IMR-90 (cell line): Measurements from ENCODE around the gene DRC7. TPM values are rescaled to one million over a fixed set of nuclear protein-coding genes. Genes with fewer than 3 reads are reported as not detected.

Experiments
- ATAC-seq: fragments of 200-7000 bp; cut with Tn5 transposase; 2 replicates; pipeline ENCODE4 v1.9.1; 2020; ENCODE audit warnings: low read depth, mild to moderate bottlenecking, moderate library complexity
- BruUV-seq: library from RNA; stranded (reverse); fragments of 400-500 nt; replicated peaks from 2 replicates; lab custom pipeline; 2021; lab: Mats Ljungman, UMichigan
- CTCF ChIA-PET: fragments of 300-600 bp; formaldehyde crosslinking; extraction: SDS; loops from one replicate; lab custom pipeline; 2021; ENCODE audit warnings: antibody characterized with exemption; lab: Yijun Ruan, JAX
- POLR2A ChIA-PET: fragments of 300-600 bp; sonication (Branson Sonifier 250); formaldehyde crosslinking; loops from one replicate; lab custom pipeline; 2022; ENCODE audit warnings: antibody characterized with exemption; ENCODE audit not compliant: unreplicated experiment; lab: Charles Lee
- DNase-seq: peaks from one replicate; pipeline ENCODE4 v3.0.0; 2013
- H2AFZ ChIP-seq: replicated peaks from 2 replicates; pipeline ENCODE3; 2013; ENCODE audit warnings: low read length, mild to moderate bottlenecking; ENCODE audit not compliant: poor library complexity
- H2AK5ac ChIP-seq: 2 replicates; pipeline ENCODE4 v1.6.1; 2013; ENCODE audit warnings: low read depth, low read length, inconsistent platforms
- H2AK9ac ChIP-seq: replicated peaks from 2 replicates; pipeline ENCODE3; 2013; ENCODE audit warnings: mild to moderate bottlenecking, low read depth, low read length, moderate library complexity; ENCODE audit not compliant: poor library complexity
- H2BK120ac ChIP-seq: 2 replicates; pipeline ENCODE4 v1.6.1; 2013; ENCODE audit warnings: low read depth, low read length, inconsistent platforms
- H2BK15ac ChIP-seq: 3 replicates; pipeline ENCODE4 v1.6.1; 2013; ENCODE audit warnings: low read depth, low read length, inconsistent platforms
- H2BK20ac ChIP-seq: 2 replicates; pipeline ENCODE4 v1.6.1; 2013; ENCODE audit warnings: low read depth, mild to moderate bottlenecking, inconsistent platforms, low read length, moderate library complexity
- H2BK5ac ChIP-seq: 2 replicates; pipeline ENCODE4 v1.6.1; 2013; ENCODE audit warnings: mild to moderate bottlenecking, low read depth, low read length, inconsistent platforms; ENCODE audit not compliant: poor library complexity, severe bottlenecking
- H3K14ac ChIP-seq: replicated peaks from 2 replicates; pipeline ENCODE4 v1.6.1; 2013; ENCODE audit warnings: low read depth, low read length, inconsistent platforms
- H3K18ac ChIP-seq: 2 replicates; pipeline ENCODE4 v1.6.1; 2013; ENCODE audit warnings: low read depth, low read length, control low read depth
- H3K23ac ChIP-seq: 2 replicates; pipeline ENCODE4 v1.6.1; 2013; ENCODE audit warnings: low read depth, low read length, inconsistent platforms
- H3K27ac ChIP-seq: 2 replicates; pipeline ENCODE4 v1.5.1; 2013; ENCODE audit warnings: mild to moderate bottlenecking, control low read depth, low read length; ENCODE audit not compliant: insufficient read depth
- H3K27me3 ChIP-seq: 2 replicates; pipeline ENCODE4 v1.6.1; 2013; ENCODE audit warnings: low read length; ENCODE audit not compliant: control insufficient read depth, insufficient read depth
- H3K36me3 ChIP-seq: 2 replicates; pipeline ENCODE4 v1.6.1; 2013; ENCODE audit warnings: low read length, mixed read lengths; ENCODE audit not compliant: control insufficient read depth, insufficient read depth
- H3K4ac ChIP-seq: 2 replicates; pipeline ENCODE4 v1.6.1; 2013; ENCODE audit warnings: low read depth, low read length, inconsistent platforms
- H3K4me1 ChIP-seq: 2 replicates; pipeline ENCODE4 v1.6.1; 2013; ENCODE audit warnings: low read length, mixed read lengths; ENCODE audit not compliant: control insufficient read depth, insufficient read depth
- H3K4me2 ChIP-seq: 2 replicates; pipeline ENCODE4 v1.6.1; 2013; ENCODE audit warnings: low read depth, mild to moderate bottlenecking, control low read depth, low read length, moderate library complexity
- H3K4me3 ChIP-seq: 2 replicates; pipeline ENCODE4 v1.5.1; 2013; ENCODE audit warnings: low read depth, mild to moderate bottlenecking, control low read depth, low read length, moderate library complexity; ENCODE audit not compliant: insufficient read depth
- H3K56ac ChIP-seq: 2 replicates; pipeline ENCODE4 v1.6.1; 2013; ENCODE audit warnings: low read length, inconsistent platforms; ENCODE audit not compliant: insufficient read depth; ENCODE audit errors: extremely low read depth
- H3K79me1 ChIP-seq, 2 experiments: 2 replicates each; pipeline ENCODE4 v1.6.1; 2013; ENCODE audit warnings: low read length in 2 of 2, inconsistent platforms in 1 of 2, low read depth in 1 of 2
- H3K9ac ChIP-seq: 2 replicates; pipeline ENCODE4 v1.6.1; 2013; ENCODE audit warnings: low read depth, low read length, control low read depth
- H3K9me1 ChIP-seq: 2 replicates; pipeline ENCODE4 v1.6.1; 2013; ENCODE audit warnings: low read length, inconsistent platforms; ENCODE audit not compliant: insufficient read depth
- H3K9me3 ChIP-seq: 2 replicates; pipeline ENCODE4 v1.6.1; 2013; ENCODE audit warnings: low read length; ENCODE audit not compliant: control insufficient read depth, insufficient read depth
- H4K20me1 ChIP-seq: 2 replicates; pipeline ENCODE4 v1.6.1; 2013; ENCODE audit warnings: low read length, inconsistent platforms; ENCODE audit not compliant: insufficient read depth
- H4K5ac ChIP-seq: 2 replicates; pipeline ENCODE4 v1.6.1; 2013; ENCODE audit warnings: mild to moderate bottlenecking, low read depth, low read length, control low read depth
- H4K8ac ChIP-seq, 2 experiments: 2 replicates each; pipeline ENCODE4 v1.6.1; 2013; ENCODE audit warnings: low read depth in 2 of 2, low read length in 2 of 2, control low read depth in 1 of 2, inconsistent platforms in 1 of 2
- H4K91ac ChIP-seq: 2 replicates; pipeline ENCODE4 v1.6.1; 2013; ENCODE audit warnings: low read depth, low read length, inconsistent platforms; ENCODE audit not compliant: insufficient read depth
- CEBPB ChIP-seq: IDR thresholded peaks from 2 replicates; pipeline ENCODE4 v1.6.1; 2012; ENCODE audit warnings: low read depth, low read length, improper control_type of control experiment
- FOS ChIP-seq: fragments of 150-350 bp; IDR thresholded peaks from 2 replicates; pipeline ENCODE4 v1.6.1; 2016; ENCODE audit warnings: low read depth, low read length
- MAFK ChIP-seq: IDR thresholded peaks from 2 replicates; pipeline ENCODE4 v1.6.1; 2012; ENCODE audit warnings: low read depth, low read length, improper control_type of control experiment
- RCOR1 ChIP-seq: IDR thresholded peaks from 2 replicates; pipeline ENCODE4 v1.6.1; 2012; ENCODE audit warnings: mild to moderate bottlenecking, low read length, improper control_type of control experiment; ENCODE audit not compliant: insufficient replicate concordance
- RFX5 ChIP-seq: IDR thresholded peaks from 2 replicates; pipeline ENCODE4 v1.8.0; 2012; ENCODE audit warnings: low read depth, mild to moderate bottlenecking, low read length, moderate library complexity
- WGBS, 2 experiments: methylation state at CpG; one replicate each; pipeline versions ENCODE4 v1.1.5 to v1.1.7; 2013; ENCODE audit warnings: missing lambda C conversion rate in 2 of 2; ENCODE audit not compliant: insufficient read length in 1 of 2; ENCODE audit errors: extremely low coverage in 2 of 2; 5-methylcytosine and 5-hydroxymethylcytosine counted together
- dilution Hi-C: fragments of 300-500 bp; cut with HindIII; formaldehyde crosslinking; loops from one replicate; pipeline ENCODE4 v1.14.3; 2018; ENCODE audit warnings: low sequenced_read_pairs; ENCODE audit not compliant: unreplicated experiment
- in situ Hi-C: fragments of 300-500 bp; cut with MboI; formaldehyde crosslinking; loops from 3 replicates; pipeline ENCODE4 v1.14.3; 2019; ENCODE audit warnings: low sequenced_read_pairs, inconsistent platforms, mixed read lengths
- intact Hi-C: fragments of 100-400 bp; cut with micrococcal nuclease; formaldehyde crosslinking; loops from 2 replicates; pipeline ENCODE4 v1.10.0; 2022
- polyA plus RNA-seq, 3 experiments: library from polyadenylated mRNA; depleted of rRNA; stranded (reverse); fragments of >200 nt; gene quantifications; 2 replicates each; pipeline ENCODE4 v1.2.3, GENCODE V29; 2012; ENCODE audit warnings: low replicate concordance in 1 of 3
- total RNA-seq: library from RNA; depleted of rRNA; stranded (reverse); fragments of >200 nt; gene quantifications from 2 replicates; pipeline ENCODE4 v1.2.3, GENCODE V29; 2012

Gene DRC7
- total and polyA plus RNA-seq, 2 of the 4 experiments (the other 2 are of a cell fraction) = not detected

DNA sequence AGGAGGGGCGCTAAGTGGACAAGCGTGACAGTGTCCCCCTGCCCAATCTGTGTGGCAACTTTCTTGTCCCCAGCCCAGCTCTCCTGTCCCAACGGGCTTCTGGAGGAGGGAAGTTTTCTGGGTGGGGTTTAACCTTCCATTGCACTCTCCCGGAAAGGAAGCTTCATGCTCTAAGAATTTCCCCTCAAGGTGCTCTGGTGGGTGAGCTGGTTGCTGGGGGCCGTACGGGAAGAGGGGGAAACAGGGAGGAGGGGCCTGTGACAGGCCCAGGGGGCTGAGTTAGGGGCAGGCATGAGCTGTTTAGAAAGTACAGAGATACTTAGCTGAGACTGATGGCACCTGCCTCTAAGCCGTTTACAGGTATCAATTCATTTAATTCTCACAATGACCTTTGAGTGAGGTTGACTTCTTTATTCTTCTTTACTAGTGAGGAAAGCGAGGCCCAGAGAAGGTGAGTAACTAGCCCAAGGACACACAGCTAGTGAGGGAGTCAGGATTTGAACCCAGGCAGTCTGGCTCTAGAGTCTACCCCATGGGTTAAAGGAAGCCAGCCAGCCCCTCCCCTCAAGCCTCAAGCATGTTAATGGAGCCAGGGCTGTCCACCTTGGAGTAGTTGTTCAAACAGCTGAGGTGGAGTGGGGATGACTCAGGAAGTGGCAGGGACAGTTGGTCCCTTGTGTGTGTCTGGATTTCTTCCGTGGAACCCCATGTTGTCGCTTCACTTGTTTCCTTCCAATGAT is 47.3 kb upstream of the DRC7 start:
- Histone ChIP-seq H3K9ac (no peak overlapping the region), H3K4me1 (peaks cover 8% of the 10 kb centered on the region), H2BK20ac (no peak overlapping the region; the same call in 1 of the 2 replicates), H4K91ac (no peak overlapping the region; the same call in 1 of the 2 replicates), H3K36me3 (no peaks in the 10 kb centered on the region), H2BK5ac (no peak overlapping the region), H2AFZ (no peak overlapping the region), H3K27me3 (no peaks in the 10 kb centered on the region), H3K4me3 (no peak overlapping the region), H2BK120ac (peak overlapping the region; percentile 53; the same call in 1 of the 2 replicates), H4K20me1 (no peaks in the 10 kb centered on the region), H3K18ac (no peak overlapping the region), H3K9me3 (no peaks in the 10 kb centered on the region), H3K4me2 (no peak overlapping the region), H3K23ac (no peak overlapping the region), H2AK9ac (no peak overlapping the region), H4K8ac (no peak overlapping the region), H3K14ac (0 out of 2 replicates have a peak overlapping the region, but pooled peaks have one; percentile 20), H3K27ac (no peak overlapping the region), H3K9me1 (peaks cover 19% of the 10 kb centered on the region), H3K4ac (0 out of 2 replicates have a peak overlapping the region, but pooled peaks have one; percentile 32), H3K79me1 (no peaks in the 10 kb centered on the region), H3K56ac (no peak overlapping the region), H2BK15ac (no peak overlapping the region), H4K5ac (no peak overlapping the region), H2AK5ac (peak overlapping the region; percentile 79)
- intact Hi-C loops (loop anchor here (10.0 kb wide), 1 partner anchor 357 kb away; the partner anchor contains the start of genes USB1 and ZNF319), dilution Hi-C loops (no loop called here), in situ Hi-C loops (no loop called here)
- DNase-seq = no peak
- ChIA-PET CTCF (interaction anchor here (0.8 to 3.6 kb wide), 2 partner anchors 49 to 57 kb away, joined by 3 to 16 read pairs; no protein-coding TSS in a partner anchor), POLR2A (no interaction called here)
- WGBS, 2 experiments = no CpG with 5 or more reads among the region's 10 CpGs
- ATAC-seq = no peak
- no TSS peak for BruUV-seq
- TF ChIP-seq MAFK (no peak), RCOR1 (no peak), CEBPB (no peak), FOS (no peak), RFX5 (no peak)
